Measurements from ENCODE around the gene NLRC3. TPM values are rescaled to one million over a fixed set of nuclear protein-coding genes. Genes with fewer than 3 reads are reported as not detected.

The NLRC3 gene
- total RNA-seq, 1 experiment from 2014 or later, result not detected

DNA sequence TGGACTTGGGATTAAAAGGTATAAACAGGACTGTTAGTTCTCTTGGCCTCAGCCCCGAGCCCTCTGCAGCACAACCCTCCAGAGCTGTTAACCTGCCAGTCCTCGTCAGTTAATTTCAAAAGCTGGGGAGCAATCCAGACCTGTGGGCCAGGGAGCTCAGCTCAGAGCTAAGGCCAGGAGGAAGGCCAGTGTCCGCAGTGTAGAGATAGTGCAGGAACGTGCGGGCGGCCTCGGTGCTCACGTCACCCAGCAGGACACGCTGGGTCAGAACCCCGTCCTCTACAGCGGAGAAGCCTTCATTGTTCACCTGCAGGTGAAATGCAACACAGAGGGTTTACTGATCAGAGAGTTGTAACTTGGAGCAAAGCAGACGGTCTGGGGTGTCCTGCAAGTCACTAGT lies 15.4 kb upstream of the NLRC3 start:
- no peaks in the 10 kb centered on the region for H3K4me1 ChIP-seq
- H3K36me3 Mint-ChIP-seq (ENCODE audit: insufficient read depth, unreplicated experiment), result peaks cover 6% of the 10 kb centered on the region
- H3K4me3 ChIP-seq (ENCODE audit: low read depth, low read length), result no peak overlapping the region
- H3K4me1 Mint-ChIP-seq (ENCODE audit: low read depth, unreplicated experiment), result no peaks in the 10 kb centered on the region
- H3K27me3 ChIP-seq (replicated peaks; ENCODE audit: control insufficient read depth, insufficient read depth, low read length), result no peaks in the 10 kb centered on the region
- TF ChIP-seq, protein P1, sequence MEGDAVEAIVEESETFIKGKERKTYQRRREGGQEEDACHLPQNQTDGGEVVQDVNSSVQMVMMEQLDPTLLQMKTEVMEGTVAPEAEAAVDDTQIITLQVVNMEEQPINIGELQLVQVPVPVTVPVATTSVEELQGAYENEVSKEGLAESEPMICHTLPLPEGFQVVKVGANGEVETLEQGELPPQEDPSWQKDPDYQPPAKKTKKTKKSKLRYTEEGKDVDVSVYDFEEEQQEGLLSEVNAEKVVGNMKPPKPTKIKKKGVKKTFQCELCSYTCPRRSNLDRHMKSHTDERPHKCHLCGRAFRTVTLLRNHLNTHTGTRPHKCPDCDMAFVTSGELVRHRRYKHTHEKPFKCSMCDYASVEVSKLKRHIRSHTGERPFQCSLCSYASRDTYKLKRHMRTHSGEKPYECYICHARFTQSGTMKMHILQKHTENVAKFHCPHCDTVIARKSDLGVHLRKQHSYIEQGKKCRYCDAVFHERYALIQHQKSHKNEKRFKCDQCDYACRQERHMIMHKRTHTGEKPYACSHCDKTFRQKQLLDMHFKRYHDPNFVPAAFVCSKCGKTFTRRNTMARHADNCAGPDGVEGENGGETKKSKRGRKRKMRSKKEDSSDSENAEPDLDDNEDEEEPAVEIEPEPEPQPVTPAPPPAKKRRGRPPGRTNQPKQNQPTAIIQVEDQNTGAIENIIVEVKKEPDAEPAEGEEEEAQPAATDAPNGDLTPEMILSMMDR (IDR thresholded peaks at IDR 0.05; ENCODE audit: insufficient read depth in 1 of 2, low read depth in 1 of 2, low read length in 1 of 2, severe bottlenecking in 1 of 2, unreplicated experiment in 1 of 2), result no peak
- intact Hi-C loops (cut with micrococcal nuclease; ENCODE audit: unreplicated experiment), result no loop called here
- no peaks in the 10 kb centered on the region for H3K27me3 Mint-ChIP-seq (ENCODE audit: insufficient read depth, unreplicated experiment)
- no peak overlapping the region for H3K27ac Mint-ChIP-seq (ENCODE audit: unreplicated experiment)
- POLR2A ChIA-PET, result no interaction called here
- H3K9me3 Mint-ChIP-seq (ENCODE audit: unreplicated experiment), result no peaks in the 10 kb centered on the region
- no TSS peak for BruUV-seq (replicated peaks)
- no peak overlapping the region for H3K4me3 Mint-ChIP-seq (ENCODE audit: unreplicated experiment)
- H3K36me3 ChIP-seq (ENCODE audit: control insufficient read depth, insufficient read depth, low read length), result no peaks in the 10 kb centered on the region; the same call in 1 of the 2 replicates
- no peak for DNase-seq
- CTCF ChIA-PET, result no interaction called here
- no peaks in the 10 kb centered on the region for H3K9me3 ChIP-seq

GRCh38 chr16:3591991-3592390 lies 14.8 kb upstream of the NLRC3 start:
- Histone ChIP-seq H3K4me1 (no peaks in the 10 kb centered on the region), H3K4me3 (ENCODE audit: low read depth, low read length) (no peak overlapping the region), H3K27me3 (replicated peaks; ENCODE audit: control insufficient read depth, insufficient read depth, low read length) (no peaks in the 10 kb centered on the region), H3K36me3 (ENCODE audit: control insufficient read depth, insufficient read depth, low read length) (no peaks in the 10 kb centered on the region; the same call in 1 of the 2 replicates), H3K9me3 (no peaks in the 10 kb centered on the region)
- no peaks in the 10 kb centered on the region for H3K9me3 Mint-ChIP-seq (ENCODE audit: unreplicated experiment)
- TF ChIP-seq, protein P1 (IDR thresholded peaks at IDR 0.05; ENCODE audit: insufficient read depth in 1 of 2, low read depth in 1 of 2, low read length in 1 of 2, severe bottlenecking in 1 of 2, unreplicated experiment in 1 of 2), result no peak
- H3K27ac Mint-ChIP-seq (ENCODE audit: unreplicated experiment), result no peak overlapping the region
- no peak overlapping the region for H3K4me3 Mint-ChIP-seq (ENCODE audit: unreplicated experiment)
- no peak for DNase-seq
- ChIA-PET CTCF (no interaction called here), POLR2A (no interaction called here)
- H3K4me1 Mint-ChIP-seq (ENCODE audit: low read depth, unreplicated experiment), result no peaks in the 10 kb centered on the region
- H3K27me3 Mint-ChIP-seq (ENCODE audit: insufficient read depth, unreplicated experiment), result no peaks in the 10 kb centered on the region
- BruUV-seq (replicated peaks), result no TSS peak
- intact Hi-C loops (cut with micrococcal nuclease; ENCODE audit: unreplicated experiment), result no loop called here
- peaks cover 6% of the 10 kb centered on the region for H3K36me3 Mint-ChIP-seq (ENCODE audit: insufficient read depth, unreplicated experiment)

DNA sequence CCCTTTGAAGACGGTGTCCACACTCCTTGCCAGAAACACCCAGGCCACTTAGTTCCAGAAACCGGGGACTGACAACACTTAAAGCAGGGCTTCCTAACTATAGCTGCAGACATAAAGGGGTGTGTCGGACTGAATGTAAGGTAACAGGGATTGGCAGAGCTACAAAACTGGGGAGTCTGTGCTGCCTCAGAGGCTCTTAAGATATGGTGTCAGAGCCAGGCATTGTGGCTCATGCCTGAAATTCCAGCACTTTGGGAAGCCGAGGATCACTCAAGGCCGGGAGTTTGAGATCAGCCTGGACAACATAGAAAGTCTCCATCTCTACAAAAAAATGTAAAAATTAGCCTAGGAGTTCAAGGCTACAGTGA lies 14.2 kb upstream of the NLRC3 start:
- Mint-ChIP-seq H3K4me1 (ENCODE audit: low read depth, unreplicated experiment) (no peaks in the 10 kb centered on the region), H3K4me3 (ENCODE audit: unreplicated experiment) (no peak overlapping the region), H3K27me3 (ENCODE audit: insufficient read depth, unreplicated experiment) (no peaks in the 10 kb centered on the region), H3K36me3 (ENCODE audit: insufficient read depth, unreplicated experiment) (peaks cover 6% of the 10 kb centered on the region), H3K9me3 (ENCODE audit: unreplicated experiment) (no peaks in the 10 kb centered on the region), H3K27ac (ENCODE audit: unreplicated experiment) (no peak overlapping the region)
- ChIA-PET CTCF (no interaction called here), POLR2A (no interaction called here)
- no peaks in the 10 kb centered on the region for H3K27me3 ChIP-seq (replicated peaks; ENCODE audit: control insufficient read depth, insufficient read depth, low read length)
- no peaks in the 10 kb centered on the region; the same call in 1 of the 2 replicates for H3K36me3 ChIP-seq (ENCODE audit: control insufficient read depth, insufficient read depth, low read length)
- H3K4me1 ChIP-seq, result no peaks in the 10 kb centered on the region
- intact Hi-C loops (cut with micrococcal nuclease; ENCODE audit: unreplicated experiment), result no loop called here
- H3K4me3 ChIP-seq (ENCODE audit: low read depth, low read length), result no peak overlapping the region
- no TSS peak for BruUV-seq (replicated peaks)
- H3K9me3 ChIP-seq, result no peaks in the 10 kb centered on the region
- DNase-seq, result no peak
- TF ChIP-seq, protein P1 (IDR thresholded peaks at IDR 0.05; ENCODE audit: insufficient read depth in 1 of 2, low read depth in 1 of 2, low read length in 1 of 2, severe bottlenecking in 1 of 2, unreplicated experiment in 1 of 2), result no peak

All from Caco-2 (cell line).